Duodenal mucosa (tissue), 2 donors: ENCODE results near the gene MAN1A1.

Source experiments
- H3K27ac ChIP-seq: one replicate; pipeline ENCODE4 v1.7.0; 2013; ENCODE audit warnings: low read depth, low read length
- H3K27me3 ChIP-seq, 2 donors: one replicate each; pipeline ENCODE4 v1.7.0; 2013; ENCODE audit warnings: low read length in 2 of 2, control low read depth in 1 of 2; ENCODE audit not compliant: insufficient read depth in 2 of 2, control insufficient read depth in 1 of 2
- H3K36me3 ChIP-seq, 2 donors: one replicate each; pipeline ENCODE4 v1.7.0; 2013; ENCODE audit warnings: low read length in 2 of 2, control low read depth in 1 of 2; ENCODE audit not compliant: insufficient read depth in 2 of 2, control insufficient read depth in 1 of 2
- H3K4me1 ChIP-seq, 2 donors: one replicate each; pipeline ENCODE4 v1.7.0; 2013; ENCODE audit warnings: low read length in 2 of 2, control low read depth in 1 of 2; ENCODE audit not compliant: insufficient read depth in 2 of 2, control insufficient read depth in 1 of 2
- H3K4me3 ChIP-seq, 2 donors: one replicate each; pipeline ENCODE4 v1.7.0; 2013; ENCODE audit warnings: low read length in 2 of 2, low read depth in 1 of 2
- H3K9ac ChIP-seq, 2 donors: one replicate each; pipeline ENCODE4 v1.7.0; 2013; ENCODE audit warnings: low read length in 2 of 2, low read depth in 1 of 2
- H3K9me3 ChIP-seq, 2 donors: one replicate each; pipeline ENCODE4 v1.7.0; 2013; ENCODE audit warnings: low read length in 2 of 2, control low read depth in 1 of 2; ENCODE audit not compliant: control insufficient read depth in 1 of 2

MAN1A1 gene

DNA sequence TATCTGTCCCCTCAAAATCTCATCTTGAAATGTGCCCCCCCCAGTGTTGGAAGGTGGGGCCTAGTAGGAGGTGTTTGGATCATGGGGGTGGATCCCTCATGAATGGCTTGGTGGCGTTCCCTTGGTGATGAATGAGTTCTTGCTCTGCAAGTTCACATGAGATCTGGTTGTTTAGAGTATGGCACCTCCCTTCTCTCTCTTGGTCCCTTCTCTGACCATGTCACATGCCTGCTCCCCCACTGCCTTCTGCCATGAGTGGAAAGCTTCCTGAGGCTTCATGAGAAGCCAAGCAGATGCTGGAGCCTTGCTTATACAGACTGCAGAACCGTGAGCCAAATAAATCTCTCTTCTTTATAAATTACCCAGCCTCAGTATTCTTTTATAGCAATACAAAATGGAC, 70.9 kb downstream of the MAN1A1 start:
- peaks cover 0 to under 1% of the 10 kb centered on the region in 2 donors for H3K36me3 ChIP-seq

DNA sequence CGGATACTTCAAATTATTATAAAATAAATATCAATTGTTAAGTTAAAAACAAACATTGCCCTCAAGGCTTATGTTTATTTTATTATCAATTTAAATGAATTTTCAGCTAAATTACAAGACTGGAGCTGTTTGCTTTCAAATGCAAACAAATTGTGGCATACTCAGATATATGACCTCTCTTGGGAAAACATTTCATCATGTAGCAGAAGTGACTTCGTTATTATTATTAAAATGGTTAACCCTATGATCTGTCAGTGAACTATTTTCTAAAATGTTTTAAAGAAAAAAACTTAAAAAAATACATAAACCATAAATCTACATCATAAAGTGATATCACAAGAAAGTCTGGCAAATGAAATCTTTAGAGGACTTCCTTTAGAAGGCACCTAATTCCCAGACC, 72.5 kb downstream of the MAN1A1 start:
- no peaks in the 10 kb centered on the region for H3K4me1 ChIP-seq
- no peak overlapping the region for H3K9ac ChIP-seq
- no peaks in the 10 kb centered on the region for H3K9me3 ChIP-seq
- H3K27me3 ChIP-seq = no peaks in the 10 kb centered on the region
- H3K4me3 ChIP-seq = no peak overlapping the region
- H3K27ac ChIP-seq = no peak overlapping the region
- H3K36me3 ChIP-seq = no peaks in the 10 kb centered on the region

More for the DNA sequence above, 70.9 kb downstream of the MAN1A1 start:
- Histone ChIP-seq H3K27me3 (no peaks in the 10 kb centered on the region), H3K9me3 (no peaks in the 10 kb centered on the region), H3K27ac (no peak overlapping the region), H3K9ac (no peak overlapping the region), H3K4me3 (no peak overlapping the region), H3K4me1 (no peaks in the 10 kb centered on the region)

DNA sequence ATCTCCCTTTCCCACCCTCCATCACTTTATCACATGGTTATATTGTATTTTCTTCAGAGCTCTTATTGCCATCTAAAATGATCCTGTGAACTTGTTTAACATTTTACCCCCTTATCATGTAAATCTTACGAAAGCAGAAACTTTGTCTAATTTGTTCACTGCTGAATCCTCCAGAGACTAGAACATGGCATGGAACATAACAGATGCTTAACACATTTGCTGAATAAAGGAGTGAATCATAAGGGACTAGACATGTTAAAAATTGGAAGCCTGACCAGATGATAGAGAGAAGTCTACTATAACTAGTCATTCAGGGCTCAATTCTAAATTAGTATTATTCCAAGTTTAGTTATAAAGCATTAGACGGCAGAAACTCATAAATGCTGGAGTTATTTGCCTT, 73.3 kb downstream of the MAN1A1 start:
- no peak overlapping the region for H3K4me3 ChIP-seq
- H3K27ac ChIP-seq = no peak overlapping the region
- H3K36me3 ChIP-seq = no peaks in the 10 kb centered on the region
- no peaks in the 10 kb centered on the region for H3K9me3 ChIP-seq
- no peaks in the 10 kb centered on the region for H3K27me3 ChIP-seq
- H3K9ac ChIP-seq = no peak overlapping the region
- H3K4me1 ChIP-seq = no peaks in the 10 kb centered on the region

DNA sequence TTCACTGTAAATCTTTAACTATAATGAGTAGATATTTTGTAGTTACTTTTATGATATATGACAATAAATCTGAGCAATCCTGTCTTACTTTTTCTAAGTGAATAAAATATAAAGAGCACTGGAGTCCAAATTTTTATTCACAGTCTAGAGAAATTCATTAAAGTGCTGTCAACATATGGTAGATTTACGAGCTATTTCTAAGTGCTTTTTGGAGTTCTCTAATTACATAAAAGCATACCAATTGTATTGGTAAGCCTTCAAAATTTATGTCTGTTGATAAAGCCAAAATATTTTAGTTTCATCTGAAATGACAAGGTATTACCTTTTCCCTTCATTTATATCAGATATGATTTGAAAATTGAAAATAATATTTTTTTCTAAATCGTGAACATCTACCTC, 75.4 kb downstream of the MAN1A1 start:
- peaks cover 2 to 6% of the 10 kb centered on the region in 2 donors for H3K9me3 ChIP-seq
- no peaks in the 10 kb centered on the region for H3K36me3 ChIP-seq
- no peak overlapping the region for H3K27ac ChIP-seq
- no peaks in the 10 kb centered on the region for H3K27me3 ChIP-seq
- no peak overlapping the region for H3K9ac ChIP-seq
- H3K4me1 ChIP-seq = no peaks in the 10 kb centered on the region
- H3K4me3 ChIP-seq = no peak overlapping the region

DNA sequence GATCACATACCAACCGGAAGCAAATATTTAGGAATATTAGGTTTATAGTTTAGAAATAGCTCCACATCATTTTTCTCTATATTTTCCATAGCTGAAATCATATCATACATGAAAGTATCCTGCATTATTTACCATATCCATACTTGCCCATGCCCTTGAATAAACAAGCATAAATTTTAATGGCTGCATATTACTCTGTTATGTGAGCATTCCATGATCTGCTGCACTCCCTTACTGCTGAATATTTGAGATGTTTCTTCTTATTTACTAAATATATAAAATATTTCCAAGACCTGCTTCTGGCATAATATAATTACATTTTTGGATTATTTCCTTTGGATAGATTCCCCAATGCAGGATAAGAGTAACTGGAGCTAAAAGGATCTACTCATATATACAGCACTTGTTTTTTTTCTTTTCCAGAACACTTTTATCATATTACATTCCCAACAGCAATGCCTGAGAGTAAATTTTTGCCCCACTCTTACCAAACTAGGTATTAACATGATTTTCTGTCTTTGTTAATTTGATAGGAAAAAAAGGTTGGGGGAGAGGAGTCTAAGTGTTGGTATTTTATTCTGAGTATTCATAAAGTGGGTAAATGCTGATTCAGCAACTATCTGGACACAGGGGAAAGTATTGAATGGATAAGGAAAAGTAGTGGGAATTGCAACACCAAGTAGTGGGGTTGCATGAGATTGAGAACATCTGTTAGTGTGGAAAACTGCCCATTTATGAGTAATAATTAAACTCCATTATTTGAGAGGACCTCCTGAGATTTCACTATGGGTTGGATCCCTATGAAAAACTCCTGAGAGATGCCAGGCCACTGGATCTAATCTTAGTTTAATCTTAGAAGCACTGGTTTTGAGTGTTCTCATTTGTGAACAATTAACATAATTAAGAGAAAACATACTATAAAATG, 76.0 kb downstream of the MAN1A1 start:
- Histone ChIP-seq H3K4me1 (no peaks in the 10 kb centered on the region), H3K4me3 (no peak overlapping the region)

DNA sequence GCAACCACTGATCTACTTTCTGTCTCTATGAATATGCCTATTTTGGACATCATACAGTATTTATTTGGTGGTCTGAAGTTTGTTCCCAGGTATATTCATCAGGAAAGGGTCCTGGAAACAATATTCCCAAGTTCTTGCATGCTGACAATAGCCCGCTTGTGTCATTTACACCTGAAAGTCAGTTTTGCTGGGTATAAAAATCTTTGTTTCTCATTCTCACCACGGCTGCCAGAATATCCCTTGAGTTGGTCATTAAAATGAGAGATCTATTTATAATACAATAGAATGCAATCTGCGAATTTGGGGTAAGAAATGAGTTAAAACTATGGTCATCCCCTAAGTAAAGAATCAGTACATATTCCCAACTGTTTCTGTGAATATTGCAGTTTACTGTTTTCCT, 79.0 kb downstream of the MAN1A1 start:
- H3K4me3 ChIP-seq = no peak overlapping the region
- no peak overlapping the region for H3K27ac ChIP-seq
- H3K4me1 ChIP-seq = peaks cover 0 to 7% of the 10 kb centered on the region in 2 donors
- H3K27me3 ChIP-seq = no peaks in the 10 kb centered on the region
- peaks cover 0 to 3% of the 10 kb centered on the region in 2 donors for H3K36me3 ChIP-seq
- peaks cover 2 to 6% of the 10 kb centered on the region in 2 donors for H3K9me3 ChIP-seq
- no peak overlapping the region for H3K9ac ChIP-seq

More for the DNA sequence above, 76.0 kb downstream of the MAN1A1 start:
- Histone ChIP-seq H3K27ac (no peak overlapping the region), H3K36me3 (peaks cover 0 to 3% of the 10 kb centered on the region in 2 donors), H3K9ac (no peak overlapping the region), H3K9me3 (peaks cover 2 to 6% of the 10 kb centered on the region in 2 donors), H3K27me3 (no peaks in the 10 kb centered on the region)

DNA sequence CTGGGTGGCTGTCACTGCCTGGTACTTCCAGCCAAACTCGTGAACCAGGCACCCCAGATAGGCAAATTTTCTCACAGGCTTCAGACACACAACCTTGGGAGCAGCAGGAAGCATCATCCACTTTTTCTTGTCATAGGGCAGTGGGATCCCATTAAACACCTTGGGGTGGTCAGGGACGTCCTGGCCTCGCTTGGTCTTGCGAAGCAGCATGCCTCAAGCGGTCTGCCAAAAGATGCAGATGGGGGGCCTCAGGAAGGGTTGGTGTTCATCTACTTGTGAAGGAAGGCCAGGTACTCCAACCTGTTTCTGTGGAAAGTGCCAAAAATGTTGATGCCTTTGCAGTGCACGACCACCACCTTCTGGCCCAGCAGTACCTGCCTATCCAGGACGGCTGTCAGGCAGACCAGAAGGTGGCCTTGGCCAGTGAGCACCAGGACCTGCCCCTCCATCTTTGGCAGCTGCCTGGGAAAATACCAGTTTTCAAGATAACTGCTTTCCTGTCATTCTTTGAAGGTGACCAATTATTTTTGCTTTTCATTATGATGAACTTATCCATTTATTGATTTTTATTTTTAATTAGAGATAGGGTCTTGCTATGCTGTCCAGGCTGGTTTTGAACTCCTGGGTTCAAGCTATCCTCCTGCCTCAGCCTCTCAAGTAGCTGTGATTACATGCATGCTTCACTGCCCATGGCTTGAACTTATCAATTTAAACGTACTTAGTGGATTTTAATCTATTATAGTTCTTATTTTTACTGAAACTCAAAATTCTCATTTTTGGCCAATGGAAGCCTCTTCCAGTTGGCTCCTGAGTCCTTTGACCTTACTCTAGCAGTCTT, 80.1 kb downstream of the MAN1A1 start:
- Histone ChIP-seq H3K4me1 (peaks cover 0 to 7% of the 10 kb centered on the region in 2 donors), H3K36me3 (peaks cover 0 to 3% of the 10 kb centered on the region in 2 donors), H3K9ac (no peak overlapping the region), H3K27me3 (no peaks in the 10 kb centered on the region), H3K4me3 (no peak overlapping the region), H3K9me3 (peaks cover 2 to 6% of the 10 kb centered on the region in 2 donors), H3K27ac (no peak overlapping the region)

DNA sequence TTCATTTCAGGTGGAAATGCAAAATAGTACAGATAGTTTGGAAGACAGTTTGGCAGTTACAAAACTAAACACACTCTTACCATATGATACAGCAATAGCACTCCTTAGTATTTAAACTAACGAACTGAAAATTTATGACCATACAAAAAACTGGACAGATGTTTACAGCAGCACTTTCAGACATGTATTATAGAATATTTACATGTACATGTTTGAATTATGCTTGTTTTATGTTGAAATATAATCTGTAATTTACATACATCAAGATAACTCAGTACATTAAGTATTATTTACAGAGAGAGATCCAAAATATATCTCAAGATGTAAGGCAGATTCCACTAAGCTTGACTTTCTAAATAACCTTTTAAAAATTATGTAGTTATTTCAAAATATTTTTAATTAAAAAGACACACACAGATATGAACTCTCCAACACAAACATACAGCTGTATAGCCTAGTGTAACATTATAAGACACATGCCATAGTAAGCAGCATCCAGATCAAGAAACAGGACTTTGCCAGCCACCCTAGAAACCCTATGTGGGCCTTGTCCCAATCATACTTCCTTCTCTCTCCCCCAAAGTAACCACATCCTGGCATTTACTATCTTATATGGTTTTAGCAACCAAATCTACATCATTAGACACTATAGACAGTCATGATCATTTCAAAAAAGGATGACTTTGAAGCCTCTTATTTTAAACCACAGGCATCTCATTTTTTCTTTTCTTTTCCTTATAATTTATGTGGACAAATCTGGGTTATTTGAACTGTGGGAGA, 82.2 kb downstream of the MAN1A1 start:
- H3K9me3 ChIP-seq = peaks cover 2 to 6% of the 10 kb centered on the region in 2 donors
- H3K4me1 ChIP-seq = peaks cover 0 to 7% of the 10 kb centered on the region in 2 donors
- no peaks in the 10 kb centered on the region for H3K27me3 ChIP-seq
- no peak overlapping the region for H3K9ac ChIP-seq
- peaks cover 0 to 3% of the 10 kb centered on the region in 2 donors for H3K36me3 ChIP-seq
- no peak overlapping the region for H3K27ac ChIP-seq
- H3K4me3 ChIP-seq = no peak overlapping the region

DNA sequence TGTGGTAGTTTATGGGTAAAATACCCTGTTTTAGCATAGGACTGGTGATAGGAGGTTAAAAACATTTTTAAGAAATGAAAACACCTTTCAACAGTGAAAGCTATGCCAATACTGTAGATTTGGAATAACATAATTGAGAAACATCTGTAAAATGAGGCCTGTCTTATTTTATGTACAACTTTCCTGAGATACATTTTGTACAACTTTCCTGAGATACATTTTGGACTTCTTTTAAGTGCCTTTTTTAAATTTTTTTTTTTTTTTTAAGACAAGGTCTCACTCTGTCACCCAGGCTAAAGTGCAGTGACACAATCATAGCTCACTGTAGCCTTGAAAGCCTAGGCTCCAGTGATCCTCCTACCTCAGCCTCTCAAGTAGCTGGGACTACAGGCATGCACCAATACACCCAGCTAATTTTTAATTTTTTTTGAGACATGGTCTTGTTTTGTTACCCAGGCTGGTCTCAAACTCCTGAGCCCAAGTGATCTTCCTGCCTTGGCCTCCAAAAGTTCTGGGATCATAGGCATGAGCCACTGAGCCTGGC, 84.6 kb downstream of the MAN1A1 start:
- H3K27me3 ChIP-seq = no peaks in the 10 kb centered on the region
- peaks cover 0 to 7% of the 10 kb centered on the region in 2 donors for H3K4me1 ChIP-seq
- no peak overlapping the region for H3K9ac ChIP-seq
- no peaks in the 10 kb centered on the region for H3K9me3 ChIP-seq
- no peak overlapping the region for H3K4me3 ChIP-seq
- H3K36me3 ChIP-seq = peaks cover 0 to 3% of the 10 kb centered on the region in 2 donors
- no peak overlapping the region for H3K27ac ChIP-seq
